DOHH2 (cell line): ENCODE measurements around the gene ABHD16B.

Experiments used
- EZH2phosphoT487 ChIP-seq: fragments of 200-600 bp; sonication (generic); IDR thresholded peaks from 2 replicates; pipeline ENCODE4 v1.6.1; 2017; ENCODE audit warnings: borderline replicate concordance, mild to moderate bottlenecking, antibody characterized with exemption, low read length, moderate library complexity, mixed read lengths
- TF ChIP-seq, protein P1 (sequence below): fragments of 200-600 bp; sonication (generic); IDR thresholded peaks from one replicate; pipeline ENCODE4 v1.5.1; 2014; ENCODE audit warnings: antibody characterized with exemption, mild to moderate bottlenecking, low read depth, low read length; ENCODE audit not compliant: poor library complexity, severe bottlenecking

DNA sequence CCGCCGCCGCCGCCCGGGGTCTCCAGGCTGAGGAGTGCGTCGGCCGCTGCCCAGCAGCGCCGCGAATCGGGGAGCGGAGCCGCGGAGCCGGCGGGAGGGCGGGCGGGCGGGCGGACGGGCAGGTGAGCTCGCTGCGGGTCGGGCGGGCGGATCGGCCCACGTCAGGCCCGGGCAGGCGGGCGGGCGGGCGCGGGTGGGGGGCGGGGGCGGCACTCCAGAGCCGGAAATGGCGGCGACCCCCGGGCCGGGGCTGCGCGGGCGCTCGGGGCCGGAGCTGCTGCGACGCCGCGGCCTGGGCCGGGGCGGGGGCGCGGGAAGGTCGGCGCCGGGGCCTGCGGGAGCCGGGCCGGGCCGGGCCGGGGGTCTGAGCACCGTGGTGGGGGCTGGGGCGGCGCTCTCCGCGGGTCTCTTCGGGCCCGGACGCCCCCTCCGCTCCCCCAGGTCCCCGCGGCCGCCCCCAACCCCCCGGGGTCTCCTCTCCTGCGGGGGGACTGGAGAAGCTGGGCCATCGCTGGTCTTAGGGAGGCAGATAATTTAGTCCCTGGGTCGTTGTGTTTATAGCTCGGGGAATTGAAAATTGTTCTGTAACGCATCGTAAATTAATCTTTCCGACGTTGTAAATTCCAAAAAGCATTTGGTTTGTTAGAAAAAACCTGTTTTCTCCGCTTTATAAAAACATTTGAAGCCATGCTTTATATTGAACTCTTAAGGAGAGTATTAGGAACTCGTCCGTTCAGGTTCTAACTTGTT lies 34.1 kb downstream of the ABHD16B start:
- TF ChIP-seq, protein P1, sequence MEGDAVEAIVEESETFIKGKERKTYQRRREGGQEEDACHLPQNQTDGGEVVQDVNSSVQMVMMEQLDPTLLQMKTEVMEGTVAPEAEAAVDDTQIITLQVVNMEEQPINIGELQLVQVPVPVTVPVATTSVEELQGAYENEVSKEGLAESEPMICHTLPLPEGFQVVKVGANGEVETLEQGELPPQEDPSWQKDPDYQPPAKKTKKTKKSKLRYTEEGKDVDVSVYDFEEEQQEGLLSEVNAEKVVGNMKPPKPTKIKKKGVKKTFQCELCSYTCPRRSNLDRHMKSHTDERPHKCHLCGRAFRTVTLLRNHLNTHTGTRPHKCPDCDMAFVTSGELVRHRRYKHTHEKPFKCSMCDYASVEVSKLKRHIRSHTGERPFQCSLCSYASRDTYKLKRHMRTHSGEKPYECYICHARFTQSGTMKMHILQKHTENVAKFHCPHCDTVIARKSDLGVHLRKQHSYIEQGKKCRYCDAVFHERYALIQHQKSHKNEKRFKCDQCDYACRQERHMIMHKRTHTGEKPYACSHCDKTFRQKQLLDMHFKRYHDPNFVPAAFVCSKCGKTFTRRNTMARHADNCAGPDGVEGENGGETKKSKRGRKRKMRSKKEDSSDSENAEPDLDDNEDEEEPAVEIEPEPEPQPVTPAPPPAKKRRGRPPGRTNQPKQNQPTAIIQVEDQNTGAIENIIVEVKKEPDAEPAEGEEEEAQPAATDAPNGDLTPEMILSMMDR, result no peak
- no peak for TF ChIP-seq EZH2phosphoT487
